DMS114 treated with DMSO at 0.1 percent for 48 hours (cell line): ENCODE data around the gene AKAP1.
"Not testable (repeated sequence)": the region's sequence is repeated elsewhere in the genome, so short reads cannot be mapped to it uniquely, and the experiment has no call there.

ENCODE experiments used
- DNase-seq: peaks from one replicate; lab custom pipeline; 2025; ENCODE audit not compliant: unreplicated experiment; lab: John Stamatoyannopoulos, UW

Gene AKAP1

GRCh38 chr17:57073626-57074025, 11.4 kb upstream of the AKAP1 start:
- DNase-seq: no peak

DNA sequence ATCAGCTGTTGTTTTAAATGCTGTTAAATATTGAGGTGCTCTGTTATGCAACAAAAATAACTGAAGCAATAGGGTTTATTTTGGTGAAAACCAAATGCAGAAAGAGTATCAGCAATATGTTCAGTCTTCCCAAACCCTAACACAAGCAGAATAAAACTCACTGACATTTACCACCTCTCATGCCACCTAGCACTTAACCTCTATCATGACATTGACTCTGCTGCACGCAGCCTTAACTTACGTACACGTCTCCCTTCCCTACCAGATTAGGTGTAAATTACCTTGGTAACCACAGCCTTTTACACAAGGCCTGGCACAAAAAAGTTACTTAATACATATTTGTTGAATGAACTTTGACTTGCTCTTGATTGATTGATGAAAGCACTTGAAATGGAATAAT, 9.9 kb upstream of the AKAP1 start:
- no peak for DNase-seq

DNA sequence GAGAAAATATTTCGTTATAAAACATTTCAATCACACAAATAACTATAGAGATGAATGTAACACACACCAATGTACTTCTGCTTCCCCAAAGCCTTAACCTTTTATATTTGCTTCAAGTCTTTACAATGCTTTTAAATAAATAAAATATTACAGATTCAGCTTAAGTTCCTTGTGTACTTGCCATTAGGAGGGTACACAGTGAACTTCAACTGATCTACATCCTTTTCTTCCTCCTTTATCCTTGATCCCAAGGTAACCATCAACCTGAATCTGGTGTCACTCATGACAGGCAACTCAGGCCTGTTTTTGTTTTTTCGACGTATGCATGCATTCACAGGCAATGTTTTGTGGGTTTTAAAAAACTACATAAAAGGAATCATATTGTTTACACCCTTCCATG, 9.3 kb upstream of the AKAP1 start:
- DNase-seq: no peak

DNA sequence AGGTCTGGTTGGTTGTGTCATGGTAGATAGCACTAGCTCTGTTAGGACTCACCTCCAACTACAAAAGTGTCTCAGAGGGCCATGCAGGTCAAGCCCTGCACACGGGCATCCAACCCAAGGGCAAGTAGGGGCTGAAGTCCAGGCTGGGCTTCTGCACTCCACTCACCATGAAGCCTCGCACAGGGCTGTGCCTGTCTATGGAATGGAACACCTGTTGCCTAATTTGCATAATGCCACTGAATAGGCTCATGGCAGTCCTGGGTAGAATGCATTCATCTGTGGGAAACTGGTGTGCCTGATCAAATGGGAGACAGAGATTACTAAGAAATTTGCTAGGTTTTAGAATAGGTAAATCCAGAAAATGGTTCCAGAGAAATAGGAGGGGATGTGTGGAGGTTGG, 8.0 kb upstream of the AKAP1 start:
- no peak for DNase-seq

DNA sequence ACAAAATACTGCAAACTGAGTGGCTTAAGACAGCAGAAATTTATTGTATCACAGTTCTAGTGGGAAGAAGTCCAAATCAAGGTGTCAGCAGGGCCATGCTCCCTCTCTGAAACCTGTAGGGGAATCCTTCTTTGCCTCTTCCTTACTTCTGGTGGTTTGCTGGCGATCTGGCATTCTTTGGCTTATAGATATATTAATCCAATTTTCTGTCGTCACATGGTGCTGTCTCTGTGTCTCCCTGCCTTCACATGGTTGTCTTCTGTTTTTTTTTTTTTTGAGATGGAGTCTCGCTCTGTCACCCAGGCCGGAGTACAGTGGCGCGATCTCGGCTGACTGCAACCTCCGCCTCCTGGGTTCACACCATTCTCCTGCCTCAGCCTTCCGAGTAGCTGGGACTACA, 6.8 kb upstream of the AKAP1 start:
- no peak for DNase-seq

DNA sequence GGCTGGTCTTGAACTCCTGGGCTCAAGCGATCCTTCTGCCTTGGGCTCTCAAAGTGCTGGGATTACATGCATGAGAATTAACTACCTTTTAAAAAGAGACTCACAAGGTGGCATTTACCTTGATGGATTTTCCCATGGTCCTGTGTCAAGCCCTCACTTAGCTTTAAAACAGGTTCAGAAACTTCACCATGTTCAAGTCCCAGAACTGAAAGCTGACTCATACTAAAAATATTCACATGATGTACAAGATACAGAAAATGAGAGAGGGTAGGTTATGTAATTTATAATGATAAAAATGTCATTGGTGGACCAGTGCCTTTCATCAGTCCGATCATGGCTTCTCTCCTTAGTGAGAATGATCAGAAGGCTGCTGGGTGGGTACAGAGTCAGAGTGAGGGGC, 4.3 kb upstream of the AKAP1 start:
- DNase-seq: no peak

DNA sequence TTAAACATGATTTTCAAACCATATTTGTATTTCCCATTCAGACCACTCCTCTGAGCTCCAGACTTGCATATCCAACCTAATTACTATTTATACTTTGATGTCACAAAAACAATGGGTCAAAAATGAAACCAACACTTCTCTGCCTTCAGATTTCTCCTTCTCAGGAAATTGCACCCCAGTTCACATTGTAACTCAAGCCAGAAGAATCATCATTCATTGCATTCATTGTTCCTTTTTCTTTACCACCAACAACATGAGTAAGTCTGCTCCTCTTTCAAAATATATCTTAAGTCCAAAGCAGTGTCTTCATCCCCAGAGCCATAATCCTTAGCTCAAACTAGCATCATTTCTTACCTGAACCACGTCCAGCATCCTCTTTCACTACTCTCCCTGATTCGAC, 2.6 kb upstream of the AKAP1 start:
- DNase-seq: no peak

DNA sequence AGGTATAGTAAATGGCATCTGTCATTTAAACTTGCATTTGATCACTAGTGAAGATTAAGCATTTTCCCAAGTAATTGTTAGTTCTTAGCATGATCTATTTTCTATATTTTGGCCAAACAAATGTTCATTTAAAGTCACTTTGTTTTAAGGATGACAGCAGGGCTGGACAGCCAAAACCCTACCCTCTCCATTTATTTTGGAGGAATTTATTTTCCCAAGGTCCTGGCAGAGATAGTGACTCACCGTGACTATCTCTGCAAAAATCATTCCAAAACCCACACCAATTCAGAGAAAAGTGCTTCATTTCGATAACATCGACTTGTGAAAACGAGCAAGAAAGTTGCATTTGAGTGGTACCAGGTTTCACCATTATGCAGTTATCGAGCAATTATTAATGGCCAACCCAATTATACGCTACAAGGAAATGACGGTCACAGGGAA, 665 bp upstream of the AKAP1 start:
- no peak for DNase-seq

GRCh38 chr17:57085448-57086068, 512 bp downstream of the AKAP1 start:
- peak; percentile 10 for DNase-seq

- peak; percentile 20 for DNase-seq
Measured at GRCh38 chr17:57086069-57086930, 1.3 kb downstream of the AKAP1 start.

GRCh38 chr17:57088298-57088697, 3.3 kb downstream of the AKAP1 start:
- no peak for DNase-seq

- DNase-seq: no peak
Measured at GRCh38 chr17:57089391-57089790, 4.3 kb downstream of the AKAP1 start.

DNA sequence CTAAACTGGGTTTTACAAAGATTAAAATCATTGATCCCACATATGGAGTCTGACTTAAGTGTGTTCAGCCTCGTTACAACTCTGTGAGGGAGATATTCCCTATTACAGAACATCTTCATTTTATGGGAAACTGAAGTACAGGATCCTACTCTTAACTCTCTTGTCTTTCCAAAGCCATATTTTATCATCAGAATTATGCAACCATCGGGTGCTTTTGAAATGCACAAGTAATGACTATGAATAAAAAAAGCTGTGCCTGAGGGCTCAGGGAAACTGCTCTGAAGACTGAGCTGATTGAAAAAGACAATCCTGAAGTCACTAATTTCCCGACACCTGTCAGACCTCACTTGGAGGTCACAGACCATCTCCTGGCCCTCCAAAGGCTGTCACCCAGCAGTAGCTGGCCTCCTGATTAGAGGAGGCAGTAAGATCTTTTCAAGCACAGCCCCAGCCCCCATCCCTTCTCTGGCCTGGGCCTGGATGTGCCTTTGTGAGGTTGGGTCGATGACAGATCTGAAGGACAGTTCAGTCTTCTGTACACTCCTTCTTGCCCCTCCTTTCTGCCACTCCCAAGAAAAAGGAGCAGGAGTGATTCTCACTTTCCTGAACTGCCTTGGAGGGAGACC, 5.6 kb downstream of the AKAP1 start:
- no peak for DNase-seq

DNA sequence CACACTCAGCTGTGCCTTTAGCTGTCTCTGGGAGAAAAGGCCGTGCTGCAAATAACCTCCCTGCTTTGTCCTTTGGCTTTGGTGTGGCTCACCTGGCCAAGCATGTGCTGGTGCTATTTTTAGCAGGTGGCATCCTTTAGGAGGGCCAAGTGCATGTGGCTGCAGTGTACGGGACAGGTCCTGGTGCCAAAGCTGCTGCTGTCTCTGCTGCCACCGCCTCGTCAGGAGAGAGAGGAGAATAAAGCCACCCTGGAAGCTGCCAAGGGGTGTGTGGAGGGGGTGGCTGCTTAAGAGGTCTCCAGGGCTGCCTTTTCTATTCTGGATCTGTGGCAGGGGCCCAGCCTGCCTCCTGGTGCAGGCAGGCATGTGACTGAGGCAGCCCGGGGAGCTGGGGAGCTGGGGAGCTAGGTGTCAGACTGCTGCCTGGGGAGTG, 6.2 kb downstream of the AKAP1 start:
- DNase-seq: no peak

- no peak for DNase-seq
Measured at GRCh38 chr17:57092171-57092570, 7.1 kb downstream of the AKAP1 start.

DNA sequence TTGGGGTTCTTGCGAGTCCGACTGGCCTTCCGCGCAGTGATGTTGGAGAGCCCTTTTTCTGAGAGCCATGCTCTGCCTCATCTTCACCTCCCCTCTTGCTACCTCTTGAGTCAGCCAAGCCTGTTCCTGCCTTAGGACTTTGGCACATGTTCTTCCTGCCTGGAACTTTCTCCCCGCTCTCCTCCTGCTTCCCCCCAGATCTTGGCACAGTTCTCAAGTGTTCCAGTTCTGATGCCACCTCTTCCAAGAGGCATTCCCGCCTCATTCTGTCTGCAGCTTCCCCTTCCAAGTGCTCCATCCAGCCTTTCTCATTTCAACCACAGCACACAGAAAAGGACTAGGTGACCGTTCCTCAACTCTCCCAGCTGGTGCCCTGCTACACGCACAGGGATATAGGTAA, 7.7 kb downstream of the AKAP1 start:
- no peak for DNase-seq

- DNase-seq: no peak
Measured at GRCh38 chr17:57096472-57097202, 11.6 kb downstream of the AKAP1 start.

GRCh38 chr17:57097832-57098421, 12.9 kb downstream of the AKAP1 start:
- no peak for DNase-seq

GRCh38 chr17:57099165-57099564, 14.1 kb downstream of the AKAP1 start:
- DNase-seq: no peak

- DNase-seq: no peak
Measured at GRCh38 chr17:57102122-57102521, 17.1 kb downstream of the AKAP1 start.

- not testable (repeated sequence) for DNase-seq
Measured at GRCh38 chr17:57102660-57103059, 17.6 kb downstream of the AKAP1 start.
